HG03280 (cell line): Measurements from ENCODE around the gene CCL25.
"Not testable (repeated sequence)": the region's sequence is repeated elsewhere in the genome, so short reads cannot be mapped to it uniquely, and the experiment has no call there.

Source experiments
- ATAC-seq: cut with Tn5 transposase; IDR thresholded peaks from one replicate; pipeline ENCODE4 v1.9.1; 2021; ENCODE audit warnings: mild to moderate bottlenecking, moderate library complexity; ENCODE audit not compliant: unreplicated experiment

CCL25 gene

DNA sequence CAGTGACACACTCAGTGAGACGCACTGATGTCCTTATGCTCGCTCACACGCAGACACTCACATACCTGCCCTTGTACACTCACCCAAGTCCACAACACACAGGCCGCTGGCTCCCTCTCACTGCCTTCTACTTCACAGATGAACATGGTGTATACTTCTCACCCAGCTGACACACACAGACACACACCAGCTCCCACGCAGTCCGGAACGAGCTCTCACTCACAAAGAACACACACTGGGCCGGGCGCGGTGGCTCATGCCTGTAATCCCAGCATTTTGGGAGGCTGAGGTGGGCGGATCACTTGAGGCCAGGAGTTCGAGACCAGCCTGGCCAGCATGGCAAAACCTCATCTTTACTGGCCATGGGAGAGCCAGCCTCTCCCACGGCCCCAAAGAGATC lies 31.6 kb downstream of the CCL25 start:
- no peak for ATAC-seq

DNA sequence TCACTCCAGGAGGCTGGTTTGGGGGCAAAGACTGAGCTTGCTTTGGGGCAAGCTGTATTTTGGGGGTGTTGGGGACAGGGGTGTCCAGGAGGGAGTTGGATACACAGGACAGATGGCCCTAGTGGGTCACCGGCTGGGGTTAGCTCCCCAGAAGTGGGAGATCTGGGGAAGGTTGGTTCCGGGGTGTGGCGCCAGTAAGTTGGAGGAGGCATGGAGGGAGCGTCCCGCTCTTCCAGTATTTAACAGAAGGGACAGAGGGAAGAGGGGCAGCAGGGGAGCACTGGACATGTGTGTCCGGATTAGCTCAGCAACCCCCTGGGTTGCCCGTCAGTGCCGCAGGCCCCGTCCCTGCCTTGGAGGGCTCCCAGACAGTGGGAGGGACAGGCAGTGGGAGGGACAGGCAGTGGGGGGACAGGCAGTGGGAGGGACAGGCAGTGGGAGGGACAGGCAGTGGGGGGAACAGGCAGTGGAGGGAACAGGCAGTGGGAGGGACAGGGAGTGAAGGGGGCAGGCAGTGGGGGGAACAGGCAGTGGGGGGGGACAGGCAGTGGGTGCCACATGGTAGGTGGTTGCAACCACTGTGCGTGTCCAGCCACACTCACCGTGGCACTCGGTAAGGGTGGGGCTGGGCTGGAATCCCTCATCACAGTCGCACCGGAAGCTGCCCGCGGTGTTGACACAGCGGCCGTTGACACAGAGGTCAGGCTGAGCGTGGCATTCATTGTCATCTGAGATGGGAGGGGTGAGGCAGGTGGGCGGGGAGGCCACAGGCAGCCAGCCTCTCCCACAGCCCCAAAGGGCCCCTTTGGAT lies 33.2 kb downstream of the CCL25 start:
- no peak for ATAC-seq

- ATAC-seq: no peak
These were observed 34.3 kb downstream of the CCL25 start for GRCh38 chr19:8086849-8087248.

DNA sequence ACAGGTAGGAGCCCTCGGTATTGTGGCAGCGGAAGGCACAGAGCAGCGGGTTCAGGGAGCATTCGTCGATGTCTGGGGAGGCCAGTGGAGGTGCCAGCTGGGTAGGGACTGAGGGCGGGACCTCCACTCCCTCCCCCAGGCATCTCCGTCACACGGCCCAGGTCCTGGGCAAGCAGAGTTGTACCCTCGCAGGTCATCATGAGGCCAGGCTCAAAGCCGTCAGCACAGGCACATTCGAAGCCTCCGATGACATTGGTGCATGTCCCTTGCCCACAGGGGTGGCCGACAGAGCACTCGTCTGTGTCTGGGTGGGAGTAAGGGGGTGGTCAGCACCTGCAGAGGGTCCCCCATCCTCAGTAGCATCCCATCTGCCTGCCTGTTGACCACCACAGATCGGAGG lies 35.3 kb downstream of the CCL25 start:
- ATAC-seq: no peak

- no peak for ATAC-seq
These were observed 36.4 kb downstream of the CCL25 start for GRCh38 chr19:8088752-8089663.

DNA sequence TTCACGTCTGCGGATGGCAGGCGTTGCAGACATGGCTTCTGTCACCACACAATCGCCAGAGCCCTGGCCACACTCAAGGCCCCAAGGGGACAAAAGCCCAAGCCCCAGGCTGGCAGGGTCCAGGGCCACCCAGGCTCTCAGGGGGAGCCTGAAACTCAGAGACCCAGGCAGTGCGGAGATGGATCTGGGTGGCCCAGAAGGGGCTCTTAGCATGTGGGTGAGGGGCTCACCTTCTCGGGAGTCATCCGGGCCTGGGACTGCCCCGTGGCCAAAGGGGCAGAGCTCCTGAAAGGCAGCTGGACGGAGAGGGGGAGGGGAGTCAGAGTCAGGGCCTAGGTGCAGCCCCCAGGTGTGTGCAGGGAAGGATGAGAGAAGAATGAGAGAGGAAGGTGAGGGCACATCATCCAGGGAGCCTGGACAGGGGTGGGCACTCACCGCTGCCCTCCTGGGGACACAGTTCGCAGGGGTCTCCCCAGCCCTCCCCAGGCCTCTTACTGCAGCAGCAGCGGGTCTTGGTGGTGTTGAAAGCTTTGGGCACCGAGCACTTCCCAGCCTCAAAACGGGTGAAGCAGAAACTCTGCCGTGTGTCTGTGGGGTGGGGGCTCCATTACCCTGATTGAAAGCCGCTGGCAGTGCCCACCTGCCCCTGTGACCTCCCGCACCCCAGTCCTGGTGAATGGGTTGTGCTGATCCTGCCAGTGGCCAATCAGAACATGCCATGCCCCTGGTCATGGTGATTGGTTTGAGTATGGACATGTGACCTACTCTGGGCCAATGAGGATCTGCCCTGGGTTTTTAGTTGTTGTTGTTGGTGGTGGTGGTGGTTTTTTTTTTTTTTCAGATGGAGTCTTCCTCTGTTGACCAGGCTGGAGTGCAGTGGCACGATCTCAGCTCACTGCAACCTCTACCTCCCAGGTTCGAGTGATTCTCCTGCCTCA lies 37.4 kb downstream of the CCL25 start:
- no peak for ATAC-seq

DNA sequence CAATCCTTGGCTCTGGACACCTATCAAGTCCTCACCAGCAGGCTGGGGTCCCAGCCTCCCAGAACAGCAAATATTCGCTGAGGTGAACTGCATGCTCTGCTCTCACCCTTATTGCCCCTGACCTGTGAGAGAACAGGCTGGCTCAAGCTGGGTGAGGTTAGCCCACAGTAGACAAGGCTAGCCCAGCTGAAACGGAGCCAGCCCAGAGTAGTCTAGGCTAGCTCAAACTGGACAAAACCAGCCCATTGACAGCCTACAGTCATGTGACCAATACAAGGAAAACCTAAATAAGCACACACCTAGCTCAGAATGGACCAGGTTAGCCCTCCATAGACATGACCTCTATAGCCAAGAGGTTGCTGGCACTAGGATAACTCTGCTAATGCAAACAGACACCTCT lies 38.4 kb downstream of the CCL25 start:
- no peak for ATAC-seq

DNA sequence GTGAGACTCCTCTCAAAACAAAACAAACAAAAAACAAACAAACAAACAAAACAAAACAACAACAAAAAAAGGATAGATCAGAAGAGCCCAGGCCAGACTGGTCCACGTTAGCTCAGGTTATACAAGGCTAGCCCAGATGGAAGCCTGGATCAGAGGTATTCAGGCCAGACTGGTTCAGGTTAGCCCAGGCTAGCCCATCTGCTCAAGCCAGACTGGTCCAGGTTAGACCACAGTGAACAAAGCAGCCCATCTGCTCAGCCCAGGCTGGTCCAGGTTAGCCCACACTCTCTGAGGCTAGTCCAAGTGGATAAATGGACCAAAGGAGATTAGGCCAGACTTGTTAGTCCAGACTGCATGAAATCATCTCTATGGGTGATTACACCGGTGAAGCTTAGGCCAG lies 41.2 kb downstream of the CCL25 start:
- ATAC-seq: no peak

- ATAC-seq: no peak
These were observed 41.8 kb downstream of the CCL25 start for GRCh38 chr19:8094336-8094735.

DNA sequence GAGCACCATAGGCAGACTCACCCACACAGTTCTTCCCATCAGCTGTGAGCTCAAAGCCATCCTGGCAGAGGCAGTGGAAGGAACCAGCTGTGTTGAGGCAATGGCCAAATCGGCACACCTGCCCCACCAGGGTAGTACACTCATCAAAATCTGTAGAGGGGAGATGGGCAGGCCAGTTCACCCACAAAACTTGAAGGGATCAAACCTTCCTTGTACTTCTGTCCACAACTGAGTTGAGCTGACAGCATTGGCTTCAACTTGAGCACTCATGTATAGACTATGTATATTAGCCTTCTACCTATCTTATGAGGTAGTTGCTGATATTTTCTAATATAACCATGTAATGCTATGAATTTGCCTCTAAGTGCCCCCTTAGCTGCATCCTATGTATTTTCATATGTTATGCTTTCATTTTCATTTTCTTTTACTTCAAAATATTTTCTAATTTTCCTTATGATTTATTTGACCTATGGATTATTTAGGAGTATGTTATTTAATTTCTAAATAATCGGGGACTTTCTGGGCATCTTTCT lies 42.9 kb downstream of the CCL25 start:
- ATAC-seq: no peak

GRCh38 chr19:8096071-8096470 lies 43.5 kb downstream of the CCL25 start:
- no peak for ATAC-seq

- no peak for ATAC-seq
These were observed 44.6 kb downstream of the CCL25 start for GRCh38 chr19:8097198-8097597.

DNA sequence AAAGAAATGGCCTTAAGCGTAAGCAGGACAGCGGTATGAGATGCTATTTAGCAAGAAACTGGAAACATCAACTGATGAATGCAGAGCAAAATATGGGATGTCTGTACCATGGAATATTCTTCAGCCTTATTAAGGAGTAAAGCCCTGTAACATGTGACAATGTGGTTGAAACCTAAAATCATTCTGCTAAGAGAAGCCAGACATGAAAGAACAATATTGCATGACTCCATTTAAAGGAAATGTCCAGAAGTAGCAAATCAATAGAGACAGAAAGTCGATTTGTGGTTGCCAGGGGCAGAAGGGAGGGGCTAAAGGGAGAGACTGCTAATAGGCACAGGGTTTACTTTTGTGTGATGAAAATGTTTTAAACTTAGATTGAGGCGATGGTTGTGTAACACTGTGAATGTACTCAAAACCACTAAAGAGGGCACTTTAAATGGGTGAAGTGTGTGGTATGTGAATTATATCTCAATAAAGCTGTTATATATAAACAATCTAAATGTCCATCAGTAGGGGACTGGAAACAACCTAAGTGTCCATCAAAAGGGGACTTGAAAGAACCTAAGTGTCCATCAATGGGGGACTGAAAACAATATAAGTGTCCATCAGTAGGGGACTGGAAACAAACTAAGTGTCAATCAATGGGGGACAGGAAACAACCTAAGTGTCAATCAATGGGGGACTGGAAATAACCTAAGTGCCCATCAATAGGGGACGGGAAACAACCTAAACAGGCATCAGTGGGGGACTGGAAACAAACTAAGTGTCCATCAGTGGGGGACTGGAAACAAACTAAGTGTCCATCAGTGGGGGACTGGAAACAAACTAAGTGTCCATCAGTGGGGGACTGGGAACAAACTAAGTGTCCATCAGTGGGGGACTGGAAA lies 45.4 kb downstream of the CCL25 start:
- no peak for ATAC-seq

- no peak for ATAC-seq
These were observed 48.8 kb downstream of the CCL25 start for GRCh38 chr19:8101311-8101710.

DNA sequence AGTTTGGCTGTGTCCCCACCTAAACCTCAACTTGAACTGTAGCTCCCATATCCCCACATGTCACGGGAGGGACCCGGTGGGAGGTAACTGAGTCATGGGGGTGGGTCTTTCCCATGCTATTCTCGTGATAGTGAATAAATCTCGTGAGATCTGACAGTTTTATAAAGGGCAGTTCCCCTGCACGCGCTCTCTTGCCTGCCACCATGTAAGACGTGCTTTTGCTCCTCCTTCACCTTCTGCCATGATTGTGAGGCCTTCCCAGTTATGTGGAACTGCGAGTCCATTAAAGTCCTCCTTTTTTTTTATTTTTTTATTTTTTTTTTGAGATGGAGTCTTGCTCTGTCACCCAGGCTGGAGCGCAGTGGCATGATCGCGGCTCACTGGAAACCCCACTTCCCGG lies 49.4 kb downstream of the CCL25 start:
- not testable (repeated sequence) for ATAC-seq

DNA sequence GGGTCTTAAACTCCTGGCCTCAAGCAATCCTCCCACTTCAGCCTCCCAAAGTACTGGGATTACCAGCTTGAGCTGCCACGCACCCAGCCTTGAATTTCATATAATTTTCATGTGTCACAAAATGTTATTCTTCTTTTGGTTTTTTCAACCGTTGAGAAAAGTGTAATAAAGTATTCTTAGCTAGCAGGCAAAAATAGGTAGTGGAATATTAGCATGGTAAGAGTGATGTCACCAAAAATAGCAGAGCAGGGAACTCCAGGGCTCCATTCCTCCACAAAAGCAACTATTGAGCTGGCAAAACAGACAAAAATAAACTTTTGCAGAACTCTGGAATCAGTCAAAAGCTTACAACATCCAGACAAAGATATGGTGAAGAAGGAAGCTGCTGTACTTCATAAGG lies 52.9 kb downstream of the CCL25 start:
- no peak for ATAC-seq

- no peak for ATAC-seq
These were observed 54.8 kb downstream of the CCL25 start for GRCh38 chr19:8107301-8107903.

DNA sequence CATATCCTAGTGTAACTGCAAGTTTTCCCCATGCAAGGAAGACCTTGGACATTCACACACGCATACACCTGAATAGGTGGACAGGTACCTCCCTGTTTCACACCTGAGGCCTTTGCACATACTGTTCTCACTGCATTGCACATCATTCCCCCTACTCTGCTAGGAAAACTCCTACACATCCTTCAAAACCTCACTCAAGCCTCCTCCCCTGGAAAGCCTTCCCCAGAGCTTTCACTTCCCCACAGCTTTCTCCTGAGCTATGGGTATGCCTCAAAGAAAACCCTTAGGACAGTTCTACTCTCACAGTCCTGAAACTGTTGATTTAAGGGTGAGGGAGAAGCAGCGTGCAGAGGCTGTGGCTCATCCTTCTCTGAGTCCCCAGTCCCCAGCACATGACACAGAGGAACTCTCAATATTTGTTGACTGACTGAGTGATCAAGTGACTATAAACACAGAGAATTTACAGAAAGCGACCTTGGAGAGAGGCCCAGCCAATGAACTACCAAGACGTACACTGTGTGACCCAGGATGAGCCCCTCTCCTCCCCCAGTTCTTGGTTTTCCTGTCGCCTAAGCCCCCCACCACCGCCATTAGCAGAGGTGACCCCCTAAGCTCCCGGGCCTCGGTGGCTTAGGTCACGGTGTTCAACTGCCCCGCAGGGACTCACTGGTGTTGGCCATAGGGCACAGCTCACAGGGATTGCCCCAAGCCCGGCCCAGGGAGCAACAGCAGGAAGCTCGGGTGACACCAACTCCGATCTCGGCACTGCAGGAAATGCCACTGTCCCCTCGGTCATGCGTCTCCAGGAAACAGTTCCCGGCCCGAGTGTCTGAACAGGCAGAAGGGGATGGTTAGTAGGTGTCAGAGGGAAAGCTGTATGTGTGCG lies 56.2 kb downstream of the CCL25 start:
- ATAC-seq: no peak
